Upper lobe of left lung (tissue), 6 donors: ENCODE results near the gene KCNMA1. TPM values are rescaled to one million over a fixed set of nuclear protein-coding genes. Genes with fewer than 3 reads are reported as not detected.
A peak's percentile ranks its signal among the peaks of the same experiment; 100 is the strongest.

Source experiments
- ATAC-seq, 2 donors: fragments of 200-7000 bp; cut with Tn5 transposase; one replicate each; pipeline ENCODE4 v1.9.1; 2022; ENCODE audit warnings: mild to moderate bottlenecking in 2 of 2, moderate library complexity in 2 of 2; ENCODE audit not compliant: low FRiP score in 2 of 2
- DNase-seq, 2 donors: peaks; one replicate each; pipeline ENCODE4 v3.0.0-alpha.2; 2019 to 2020
- H3K27ac ChIP-seq, 4 donors: fragments of 200-600 bp; sonication (generic); one replicate each; pipeline ENCODE4 v1.5.1; 2016 to 2019
- H3K27me3 ChIP-seq, 4 donors: fragments of 200-600 bp; sonication (generic); one replicate each; pipeline ENCODE4 v1.5.1; 2017 to 2019
- H3K36me3 ChIP-seq, 4 donors: fragments of 200-600 bp; sonication (generic); one replicate each; pipeline ENCODE4 v1.5.1; 2016 to 2019
- H3K4me1 ChIP-seq, 4 donors: fragments of 200-600 bp; sonication (generic); one replicate each; pipeline ENCODE4 v1.5.1; 2018 to 2019
- H3K4me3 ChIP-seq, 4 donors: fragments of 200-600 bp; sonication (generic); one replicate each; pipeline ENCODE4 v1.5.1; 2017 to 2019; ENCODE audit warnings: mild to moderate bottlenecking in 2 of 4, moderate library complexity in 1 of 4
- H3K9me3 ChIP-seq, 4 donors: fragments of 200-600 bp; sonication (generic); one replicate each; pipeline ENCODE4 v1.5.1; 2018 to 2019
- EP300 ChIP-seq, 4 donors: sonication (generic); formaldehyde crosslinking; IDR thresholded peaks; one replicate each; pipeline ENCODE4 v1.5.1; 2017; ENCODE audit warnings: antibody characterized with exemption in 4 of 4, control low read depth in 2 of 4
- POLR2A ChIP-seq, 4 donors: fragments of 450-650 bp; IDR thresholded peaks; one replicate each; pipeline ENCODE4 v1.5.1; 2016 to 2017; ENCODE audit warnings: antibody characterized with exemption in 4 of 4, mild to moderate bottlenecking in 2 of 4
- POLR2AphosphoS5 ChIP-seq, 2 donors: sonication (generic); formaldehyde crosslinking; IDR thresholded peaks; one replicate each; pipeline ENCODE4 v1.5.1; 2017; ENCODE audit warnings: antibody characterized with exemption in 2 of 2
- WGBS, 2 donors: methylation state at CpG; one replicate each; pipeline ENCODE4 v1.1.5; 2017 to 2018; 5-methylcytosine and 5-hydroxymethylcytosine counted together
- total RNA-seq, 6 donors: library from RNA; depleted of rRNA in 4 of 6; stranded (reverse); fragments of >200 nt in 4 of 6; gene quantifications; one replicate each; pipeline versions ENCODE4 v1.1.0 to v1.2.1, GENCODE V29; 2016 to 2021
- TF ChIP-seq, protein P1 (sequence below), 6 experiments: fragments of 450-650 bp in 4 of 6; fragments of 200-600 bp in 2 of 6; sonication (generic) in 2 of 6; IDR thresholded peaks; one replicate each; pipeline ENCODE4 v1.5.1; 2016 to 2019; ENCODE audit warnings: antibody characterized with exemption in 6 of 6
- donor health status: DM: no; HTN: no; CAD: no; lungs with moderate emphysema.
- donor health status: DM: no; HTN: yes; CAD: no; lungs with severe emphysema.

KCNMA1 gene
- total RNA-seq, 6 donors from 2014 or later, result 5.8 to 107 (median 22.0) TPM

DNA sequence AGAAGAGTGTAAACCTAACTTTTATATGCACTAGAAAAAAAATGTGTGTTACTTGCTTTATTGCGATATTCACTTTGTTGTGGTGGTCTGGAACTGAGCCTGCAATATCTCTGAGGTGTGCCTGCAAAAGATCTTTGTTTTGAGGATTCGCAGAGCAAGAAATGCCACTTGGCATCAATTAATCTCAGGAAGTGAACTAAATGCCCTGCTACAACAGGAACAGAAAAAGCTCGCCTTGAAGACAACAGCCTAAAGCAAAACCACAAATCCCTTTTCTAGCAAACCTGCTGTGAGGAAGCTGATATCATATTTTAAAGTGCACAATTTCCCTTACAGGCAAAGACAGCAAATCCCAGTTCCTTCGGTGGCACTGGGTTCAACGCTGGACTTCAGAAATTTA is 675.8 kb downstream of the KCNMA1 start:
- H3K9me3 ChIP-seq, result no peaks in the 10 kb centered on the region
- no peak overlapping the region for H3K27ac ChIP-seq
- WGBS, 2 donors, result 52 to 62% methylated on average over 5 of the region's 5 CpGs
- DNase-seq, result no peak
- no peaks in the 10 kb centered on the region for H3K27me3 ChIP-seq
- TF ChIP-seq POLR2A (IDR thresholded peaks at IDR 0.05) (no peak), EP300 (IDR thresholded peaks at IDR 0.05) (no peak), POLR2AphosphoS5 (IDR thresholded peaks at IDR 0.05) (no peak)
- TF ChIP-seq, protein P1, sequence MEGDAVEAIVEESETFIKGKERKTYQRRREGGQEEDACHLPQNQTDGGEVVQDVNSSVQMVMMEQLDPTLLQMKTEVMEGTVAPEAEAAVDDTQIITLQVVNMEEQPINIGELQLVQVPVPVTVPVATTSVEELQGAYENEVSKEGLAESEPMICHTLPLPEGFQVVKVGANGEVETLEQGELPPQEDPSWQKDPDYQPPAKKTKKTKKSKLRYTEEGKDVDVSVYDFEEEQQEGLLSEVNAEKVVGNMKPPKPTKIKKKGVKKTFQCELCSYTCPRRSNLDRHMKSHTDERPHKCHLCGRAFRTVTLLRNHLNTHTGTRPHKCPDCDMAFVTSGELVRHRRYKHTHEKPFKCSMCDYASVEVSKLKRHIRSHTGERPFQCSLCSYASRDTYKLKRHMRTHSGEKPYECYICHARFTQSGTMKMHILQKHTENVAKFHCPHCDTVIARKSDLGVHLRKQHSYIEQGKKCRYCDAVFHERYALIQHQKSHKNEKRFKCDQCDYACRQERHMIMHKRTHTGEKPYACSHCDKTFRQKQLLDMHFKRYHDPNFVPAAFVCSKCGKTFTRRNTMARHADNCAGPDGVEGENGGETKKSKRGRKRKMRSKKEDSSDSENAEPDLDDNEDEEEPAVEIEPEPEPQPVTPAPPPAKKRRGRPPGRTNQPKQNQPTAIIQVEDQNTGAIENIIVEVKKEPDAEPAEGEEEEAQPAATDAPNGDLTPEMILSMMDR (IDR thresholded peaks at IDR 0.05), result no peak
- H3K4me3 ChIP-seq, result no peak overlapping the region
- H3K4me1 ChIP-seq, result no peaks in the 10 kb centered on the region
- no peak for ATAC-seq
- H3K36me3 ChIP-seq, result no peaks in the 10 kb centered on the region

DNA sequence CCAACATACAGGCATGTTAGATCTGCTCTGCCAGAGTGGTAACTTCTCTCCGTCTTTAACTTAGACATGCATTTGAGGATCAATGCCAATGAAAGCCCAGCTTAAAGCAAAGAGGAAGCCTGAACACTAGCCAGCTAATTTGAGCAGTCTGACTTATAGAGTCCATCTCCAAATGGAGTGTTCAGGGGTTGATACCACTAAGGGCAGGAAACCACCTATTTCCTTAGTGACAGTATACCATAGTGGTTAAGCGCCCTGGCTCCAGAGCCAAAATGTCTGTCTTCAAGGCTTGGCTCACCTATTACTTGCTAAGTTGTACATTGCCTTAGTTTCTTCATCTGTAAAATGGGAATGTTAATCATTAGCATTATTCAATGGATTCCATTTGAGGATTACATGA is 678.5 kb downstream of the KCNMA1 start:
- no peak for DNase-seq
- WGBS, 2 donors, result 75% methylated on average over 2 of the region's 2 CpGs

DNA sequence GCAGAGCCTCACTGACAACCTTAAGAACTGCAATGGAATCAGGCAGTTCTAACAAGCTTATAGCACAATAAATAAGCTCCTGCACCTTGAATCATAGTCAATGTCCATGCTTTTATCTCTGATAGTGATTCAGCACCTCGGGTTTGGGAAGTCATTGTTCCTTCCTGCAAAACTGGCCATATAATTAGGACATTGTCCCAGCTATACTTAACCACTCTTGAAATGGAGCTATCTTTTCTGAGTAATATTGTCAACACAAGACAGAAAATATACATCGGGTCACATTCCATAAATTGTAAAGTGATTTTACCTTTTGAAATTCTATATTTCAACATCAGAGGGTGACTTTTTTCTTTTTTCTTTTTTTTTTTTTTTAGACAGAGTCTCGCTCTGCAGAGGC is 682.8 kb downstream of the KCNMA1 start:
- no peaks in the 10 kb centered on the region for H3K9me3 ChIP-seq
- TF ChIP-seq EP300 (IDR thresholded peaks at IDR 0.05), result no peak
- TF ChIP-seq POLR2AphosphoS5 (IDR thresholded peaks at IDR 0.05), result no peak
- no peak for TF ChIP-seq POLR2A (IDR thresholded peaks at IDR 0.05)
- TF ChIP-seq, protein P1 (IDR thresholded peaks at IDR 0.05), result no peak
- no peaks in the 10 kb centered on the region for H3K36me3 ChIP-seq
- H3K4me1 ChIP-seq, result no peaks in the 10 kb centered on the region
- 64 to 69% methylated on average over 3 of the region's 3 CpGs for WGBS, 2 donors
- ATAC-seq (no peak), DNase-seq (no peak)
- no peak overlapping the region for H3K4me3 ChIP-seq
- H3K27ac ChIP-seq, result no peak overlapping the region
- no peaks in the 10 kb centered on the region for H3K27me3 ChIP-seq

More for the DNA sequence above, 678.5 kb downstream of the KCNMA1 start:
- Histone ChIP-seq H3K27ac (no peak overlapping the region), H3K27me3 (no peaks in the 10 kb centered on the region), H3K4me3 (no peak overlapping the region), H3K4me1 (no peaks in the 10 kb centered on the region), H3K36me3 (no peaks in the 10 kb centered on the region), H3K9me3 (no peaks in the 10 kb centered on the region)
- no peak for ATAC-seq
- TF ChIP-seq POLR2AphosphoS5 (IDR thresholded peaks at IDR 0.05) (no peak), EP300 (IDR thresholded peaks at IDR 0.05) (no peak), POLR2A (IDR thresholded peaks at IDR 0.05) (no peak)
- TF ChIP-seq, protein P1 (IDR thresholded peaks at IDR 0.05), result no peak

DNA sequence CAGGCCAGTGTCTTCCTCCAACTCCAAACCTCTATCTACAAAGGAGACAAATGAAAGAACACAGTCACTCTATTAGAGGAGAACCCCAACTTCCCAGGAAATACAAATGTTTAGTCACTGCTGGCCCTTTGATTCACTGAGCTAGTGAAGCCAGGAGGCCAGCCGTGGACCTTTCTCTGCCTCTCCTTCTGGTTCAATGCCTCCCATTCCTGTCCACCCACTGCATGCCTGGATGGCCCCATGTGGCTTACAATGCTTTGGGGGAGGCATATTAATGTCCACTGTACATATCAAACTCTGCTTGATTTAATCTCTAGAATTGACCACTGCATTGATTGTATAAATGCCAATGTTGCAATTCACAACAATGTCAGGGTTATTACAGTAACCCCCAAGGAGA is 687.3 kb downstream of the KCNMA1 start:
- ATAC-seq, result no peak

DNA sequence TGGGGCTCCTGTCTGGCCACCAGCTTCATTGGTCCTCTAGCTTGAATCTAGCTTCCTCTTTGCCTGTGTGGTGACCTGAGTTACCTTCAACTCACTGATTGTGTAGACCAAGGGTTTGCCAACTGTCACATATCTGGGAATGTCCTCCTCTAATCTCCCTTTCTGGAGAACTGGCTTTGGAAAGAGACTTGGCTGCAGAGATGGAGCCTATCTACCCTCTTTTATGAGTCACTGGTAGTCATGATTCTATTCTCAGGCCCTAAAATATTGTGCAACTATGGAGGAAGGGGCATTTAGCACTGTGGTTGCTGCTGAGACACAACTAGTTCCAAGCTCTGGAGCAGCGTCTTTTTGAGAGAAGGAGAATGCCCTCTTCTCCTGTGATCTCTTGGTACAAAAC is 691.3 kb downstream of the KCNMA1 start:
- Histone ChIP-seq H3K27me3 (no peaks in the 10 kb centered on the region), H3K36me3 (no peaks in the 10 kb centered on the region), H3K9me3 (no peaks in the 10 kb centered on the region), H3K4me1 (no peaks in the 10 kb centered on the region), H3K27ac (no peak overlapping the region), H3K4me3 (no peak overlapping the region)
- TF ChIP-seq POLR2AphosphoS5 (IDR thresholded peaks at IDR 0.05), result no peak
- TF ChIP-seq, protein P1 (IDR thresholded peaks at IDR 0.05), result no peak
- no peak for TF ChIP-seq EP300 (IDR thresholded peaks at IDR 0.05)
- TF ChIP-seq POLR2A (IDR thresholded peaks at IDR 0.05), result no peak
- DNase-seq (no peak), ATAC-seq (peak in 1 of 2 donors; percentile 39)
- 70 to 80% methylated on average over 1 of the region's 1 CpG for WGBS, 2 donors

More for the DNA sequence above, 687.3 kb downstream of the KCNMA1 start:
- WGBS, 2 donors, result 40 to 50% methylated on average over 1 of the region's 1 CpG
- Histone ChIP-seq H3K9me3 (no peaks in the 10 kb centered on the region), H3K27me3 (no peaks in the 10 kb centered on the region), H3K4me3 (no peak overlapping the region), H3K27ac (no peak overlapping the region), H3K36me3 (no peaks in the 10 kb centered on the region), H3K4me1 (no peaks in the 10 kb centered on the region)
- TF ChIP-seq POLR2A (IDR thresholded peaks at IDR 0.05) (no peak), EP300 (IDR thresholded peaks at IDR 0.05) (no peak), POLR2AphosphoS5 (IDR thresholded peaks at IDR 0.05) (no peak)
- TF ChIP-seq, protein P1 (IDR thresholded peaks at IDR 0.05), result no peak
- DNase-seq, result no peak
